K562 (cell line): ENCODE measurements around the gene APBB2. TPM values are rescaled to one million over a fixed set of nuclear protein-coding genes. Genes with fewer than 3 reads are reported as not detected.

Experiments used
- ATAC-seq: fragments of 200-7000 bp; cut with Tn5 transposase; 3 replicates; pipeline ENCODE4 v1.9.1; 2020; ENCODE audit warnings: moderate library complexity
- BruUV-seq: library from RNA; stranded (reverse); fragments of 400-500 nt; replicated peaks from 2 replicates; lab custom pipeline; 2021; lab: Mats Ljungman, UMichigan
- CTCF ChIA-PET: fragments of 300-600 bp; formaldehyde crosslinking; extraction: SDS; loops from one replicate; lab custom pipeline; 2021; ENCODE audit warnings: low intra/inter-chr PET ratio; lab: Yijun Ruan, JAX
- POLR2A ChIA-PET: fragments of 300-600, 350-650 bp; sonication (Branson Sonifier 250); formaldehyde crosslinking; extraction: SDS; loops from one replicate; lab custom pipeline; 2021; ENCODE audit warnings: antibody characterized with exemption, inconsistent platforms; lab: Yijun Ruan, JAX
- DNase-seq, 4 experiments: peaks; one replicate each; pipeline versions ENCODE4 v3.0.0 to v3.0.0-alpha.2; 2011 to 2018; ENCODE audit warnings: low spot score in 3 of 4, mixed read lengths in 3 of 4; ENCODE audit errors: extremely low read depth in 1 of 4
- FAIRE-seq: peaks from 2 replicates; lab custom pipeline; 2011; peaks lifted over from hg19 to GRCh38; lab: Jason Lieb, UNC
- H2AFZ ChIP-seq: 2 replicates; pipeline ENCODE4 v1.6.0; 2011; ENCODE audit warnings: low read depth, low read length, control low read depth, inconsistent platforms
- H3K27ac ChIP-seq: fragments of 200-600 bp; 3 replicates; pipeline ENCODE4 v1.8.0; 2011; ENCODE audit warnings: low read depth, mild to moderate bottlenecking, control low read depth, inconsistent platforms, low read length, moderate library complexity, mixed read lengths; ENCODE audit errors: extremely low read depth
- H3K27me3 ChIP-seq, 2 experiments: fragments of 300-600 bp in 1 of 2; 2 replicates in 1 of 2; 3 replicates in 1 of 2; pipeline versions ENCODE4 v1.6.0 to v1.8.0; 2011; ENCODE audit warnings: inconsistent platforms in 2 of 2, low read length in 2 of 2, mild to moderate bottlenecking in 1 of 2, mixed read lengths in 1 of 2, moderate library complexity in 1 of 2; ENCODE audit not compliant: control insufficient read depth in 2 of 2, insufficient read depth in 2 of 2
- H3K36me3 ChIP-seq: fragments of 300-600 bp; 3 replicates; pipeline ENCODE4 v1.8.0; 2011; ENCODE audit warnings: mild to moderate bottlenecking, low read length, inconsistent platforms; ENCODE audit not compliant: control insufficient read depth, insufficient read depth
- H3K4me1 ChIP-seq, 2 experiments: fragments of 200-600 bp in 1 of 2; replicated peaks in 1 of 2; 2 replicates in 1 of 2; 3 replicates in 1 of 2; pipeline versions ENCODE4 v1.5.1 to v1.8.0; 2011; ENCODE audit warnings: inconsistent platforms in 2 of 2, low read length in 2 of 2, mild to moderate bottlenecking in 1 of 2, mixed read lengths in 1 of 2, moderate library complexity in 1 of 2; ENCODE audit not compliant: control insufficient read depth in 2 of 2, insufficient read depth in 2 of 2
- H3K4me2 ChIP-seq: 2 replicates; pipeline ENCODE4 v1.6.1; 2011; ENCODE audit warnings: low read length, control low read depth, inconsistent platforms, mixed read lengths; ENCODE audit not compliant: insufficient read depth
- H3K4me3 ChIP-seq: fragments of 200-600 bp; sonication (generic), shearing (Covaris generic); 2 replicates; pipeline ENCODE4 v1.5.1; 2016; ENCODE audit warnings: control low read depth, inconsistent platforms
- H3K79me2 ChIP-seq: fragments of 200-600 bp; 3 replicates; pipeline ENCODE4 v1.8.0; 2011; ENCODE audit warnings: low read length, inconsistent platforms; ENCODE audit not compliant: control insufficient read depth, insufficient read depth
- H3K9ac ChIP-seq, 2 experiments: 2 replicates each; pipeline versions ENCODE4 v1.6.0 to v1.6.1; 2011; ENCODE audit warnings: low read depth in 2 of 2, low read length in 2 of 2, control low read depth in 1 of 2, inconsistent platforms in 1 of 2, mild to moderate bottlenecking in 1 of 2, mixed read lengths in 1 of 2; ENCODE audit not compliant: insufficient read depth in 1 of 2
- H3K9me1 ChIP-seq: one replicate; pipeline ENCODE4 v1.6.0; 2011; ENCODE audit warnings: inconsistent platforms, mild to moderate bottlenecking, low read length, moderate library complexity; ENCODE audit not compliant: control insufficient read depth, insufficient read depth
- H3K9me3 ChIP-seq: replicated peaks from 2 replicates; pipeline ENCODE4 v1.5.1; 2011; ENCODE audit warnings: low read depth, low read length, inconsistent platforms; ENCODE audit not compliant: control insufficient read depth, insufficient read depth
- H4K20me1 ChIP-seq: replicated peaks from 2 replicates; pipeline ENCODE4 v1.6.1; 2011; ENCODE audit warnings: low read length, inconsistent platforms, mixed read lengths; ENCODE audit not compliant: control insufficient read depth, insufficient read depth
- CHCHD3 ChIP-seq: fragments of 250-450 bp; sonication (Bioruptor Pico); IDR thresholded peaks from 2 replicates; pipeline ENCODE4 v2.1.2; 2022; ENCODE audit warnings: mild to moderate bottlenecking
- EP300 ChIP-seq: IDR thresholded peaks from 2 replicates; pipeline ENCODE4 v1.6.1; 2012; ENCODE audit warnings: low read length, improper control_type of control experiment
- KLF16 ChIP-seq: IDR thresholded peaks from 2 replicates; pipeline ENCODE4 v1.6.1; 2016; ENCODE audit warnings: antibody characterized with exemption
- LCOR ChIP-seq: sonication (generic); formaldehyde crosslinking; IDR thresholded peaks from 2 replicates; pipeline ENCODE4 v1.8.0; 2022; ENCODE audit warnings: mild to moderate bottlenecking, missing genetic modification reagents
- MTA3 ChIP-seq: fragments of 450-650 bp; formaldehyde crosslinking; IDR thresholded peaks from 2 replicates; pipeline ENCODE4 v1.6.1; 2017; ENCODE audit warnings: mild to moderate bottlenecking, borderline replicate concordance
- NFXL1 ChIP-seq: fragments of 450-650 bp; formaldehyde crosslinking; IDR thresholded peaks from 2 replicates; pipeline ENCODE4 v1.4.0; 2021; ENCODE audit warnings: mild to moderate bottlenecking
- NUFIP1 ChIP-seq: fragments of 450-650 bp; IDR thresholded peaks from 2 replicates; pipeline ENCODE4 v1.6.1; 2018; ENCODE audit not compliant: partially characterized antibody
- RBM25 ChIP-seq: fragments of 200-400 bp; formaldehyde crosslinking; IDR thresholded peaks from 2 replicates; pipeline ENCODE4 v1.6.1; 2018; ENCODE audit warnings: low read length, low read depth, moderate library complexity; ENCODE audit not compliant: severe bottlenecking
- SMARCA5 ChIP-seq: fragments of 450-650 bp; IDR thresholded peaks from 2 replicates; pipeline ENCODE4 v1.6.1; 2016
- ZBTB8A ChIP-seq: fragments of 450-650 bp; IDR thresholded peaks from 2 replicates; pipeline ENCODE4 v1.6.1; 2018; ENCODE audit warnings: mild to moderate bottlenecking, moderate library complexity; ENCODE audit not compliant: partially characterized antibody
- ZNF134 ChIP-seq: fragments of 250-450 bp; sonication (Bioruptor Pico); conservative IDR thresholded peaks from 2 replicates; pipeline ENCODE4 v1.4.0; 2020
- ZNF140 ChIP-seq: fragments of 250-450 bp; sonication (Bioruptor Pico); IDR thresholded peaks from 2 replicates; pipeline ENCODE4 v1.8.0; 2021; ENCODE audit warnings: moderate library complexity, mild to moderate bottlenecking, inconsistent platforms
- ZNF253 ChIP-seq: fragments of 250-450 bp; sonication (Bioruptor Pico); conservative IDR thresholded peaks from 2 replicates; pipeline ENCODE4 v1.6.1; 2021; ENCODE audit warnings: mild to moderate bottlenecking
- WGBS: fragments of 100-300 bp; shearing (Covaris generic); methylation state at CpG from one replicate; pipeline ENCODE4 v1.1.6; 2016; ENCODE audit warnings: low coverage, mixed read lengths; ENCODE audit not compliant: insufficient coverage; ENCODE audit errors: missing lambda C conversion rate; 5-methylcytosine and 5-hydroxymethylcytosine counted together
- in situ Hi-C: fragments of 300-500 bp; cut with MboI; formaldehyde crosslinking; loops from 4 replicates; pipeline ENCODE4 v1.15.0; 2018; ENCODE audit warnings: inconsistent platforms, mixed read lengths
- intact Hi-C: fragments of 100-400 bp; cut with micrococcal nuclease; formaldehyde crosslinking; loops from 2 replicates; pipeline ENCODE4 v1.14.2; 2022
- polyA plus RNA-seq, 8 experiments: library from polyadenylated mRNA; depleted of rRNA in 4 of 8; stranded (reverse) in 5 of 8; unstranded in 3 of 8; fragments of >200 nt; fragmentation: Nextera tagmentation in 2 of 8; fragmentation: Illumina TruSeq in 1 of 8; extraction: Ambion mirVana in 2 of 8; extraction: Trizol in 1 of 8; gene quantifications; 2 replicates each; pipeline versions ENCODE4 v1.2.1 to v1.2.3, GENCODE V29; 2011 to 2014; ENCODE audit warnings: inconsistent platforms in 1 of 8, missing spikeins in 1 of 8
- total RNA-seq, 7 experiments: library from RNA; depleted of rRNA in 6 of 7; stranded (reverse); fragments of >200 nt in 6 of 7; fragmentation: Illumina TruSeq in 2 of 7; extraction: Trizol in 2 of 7; gene quantifications; 2 replicates each; pipeline versions ENCODE4 v1.2.1 to v1.2.3, GENCODE V29; 2011 to 2021; ENCODE audit warnings: low replicate concordance in 1 of 7
- TF ChIP-seq, protein P1 (sequence below): fragments of 450-650 bp; IDR thresholded peaks from 2 replicates; pipeline ENCODE4 v1.6.1; 2018; ENCODE audit not compliant: partially characterized antibody
- TF ChIP-seq, protein P2 (sequence below): fragments of 250-450 bp; sonication (Bioruptor Pico); IDR thresholded peaks from 2 replicates; pipeline ENCODE4 v1.8.0; 2022; ENCODE audit warnings: inconsistent platforms
- TF ChIP-seq, protein P3 (sequence below), 2 experiments: fragments of 200-800 bp in 1 of 2; sonication (Bioruptor generic) in 1 of 2; sonication (generic) in 1 of 2; formaldehyde crosslinking in 1 of 2; IDR thresholded peaks in 1 of 2; conservative IDR thresholded peaks in 1 of 2; 2 replicates each; pipeline versions ENCODE4 v1.5.0 to v1.6.1; 2016 to 2020; ENCODE audit warnings: missing compliant biosample characterization in 1 of 2, missing genetic modification characterization in 1 of 2, missing genetic modification reagents in 1 of 2
- TF ChIP-seq, protein P4 (sequence below): fragments of 250-450 bp; sonication (Bioruptor Pico); IDR thresholded peaks from 2 replicates; pipeline ENCODE4 v1.4.0; 2020

APBB2 gene
- total and polyA plus RNA-seq, 9 of the 15 experiments (the other 6 are each of a cell fraction or from before 2014, with no cell fraction given) = 0.08 to 2.1 (median 1.4) TPM

DNA sequence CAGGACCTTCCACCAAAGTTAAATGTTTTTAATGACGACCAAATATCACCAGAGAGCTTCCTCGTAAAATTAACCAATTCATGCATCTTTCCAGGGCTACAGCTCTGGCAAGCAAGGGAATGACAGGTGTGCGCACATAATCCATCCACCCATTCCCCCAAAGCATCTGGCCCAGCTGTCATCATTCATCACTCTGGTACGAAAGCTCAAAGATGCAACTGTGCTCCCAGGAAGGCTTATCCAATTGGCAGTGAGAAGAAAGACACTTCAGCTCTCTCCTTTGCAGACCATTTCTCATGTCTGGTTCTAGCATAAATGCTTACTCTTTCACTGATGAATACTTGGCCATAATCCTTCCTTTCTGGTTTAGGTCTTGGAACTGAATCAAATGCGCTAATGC, 325.4 kb downstream of the APBB2 start:
- BruUV-seq = no TSS peak
- TF ChIP-seq SMARCA5 (no peak), ZNF140 (CRISPR knock-in tag) (no peak), LCOR (no peak), MTA3 (no peak), CHCHD3 (CRISPR knock-in tag) (no peak), NUFIP1 (no peak), ZBTB8A (no peak), EP300 (no peak), KLF16 (no peak), ZNF253 (CRISPR knock-in tag) (no peak), ZNF134 (CRISPR knock-in tag) (no peak), NFXL1 (no peak), RBM25 (no peak)
- TF ChIP-seq, protein P1, sequence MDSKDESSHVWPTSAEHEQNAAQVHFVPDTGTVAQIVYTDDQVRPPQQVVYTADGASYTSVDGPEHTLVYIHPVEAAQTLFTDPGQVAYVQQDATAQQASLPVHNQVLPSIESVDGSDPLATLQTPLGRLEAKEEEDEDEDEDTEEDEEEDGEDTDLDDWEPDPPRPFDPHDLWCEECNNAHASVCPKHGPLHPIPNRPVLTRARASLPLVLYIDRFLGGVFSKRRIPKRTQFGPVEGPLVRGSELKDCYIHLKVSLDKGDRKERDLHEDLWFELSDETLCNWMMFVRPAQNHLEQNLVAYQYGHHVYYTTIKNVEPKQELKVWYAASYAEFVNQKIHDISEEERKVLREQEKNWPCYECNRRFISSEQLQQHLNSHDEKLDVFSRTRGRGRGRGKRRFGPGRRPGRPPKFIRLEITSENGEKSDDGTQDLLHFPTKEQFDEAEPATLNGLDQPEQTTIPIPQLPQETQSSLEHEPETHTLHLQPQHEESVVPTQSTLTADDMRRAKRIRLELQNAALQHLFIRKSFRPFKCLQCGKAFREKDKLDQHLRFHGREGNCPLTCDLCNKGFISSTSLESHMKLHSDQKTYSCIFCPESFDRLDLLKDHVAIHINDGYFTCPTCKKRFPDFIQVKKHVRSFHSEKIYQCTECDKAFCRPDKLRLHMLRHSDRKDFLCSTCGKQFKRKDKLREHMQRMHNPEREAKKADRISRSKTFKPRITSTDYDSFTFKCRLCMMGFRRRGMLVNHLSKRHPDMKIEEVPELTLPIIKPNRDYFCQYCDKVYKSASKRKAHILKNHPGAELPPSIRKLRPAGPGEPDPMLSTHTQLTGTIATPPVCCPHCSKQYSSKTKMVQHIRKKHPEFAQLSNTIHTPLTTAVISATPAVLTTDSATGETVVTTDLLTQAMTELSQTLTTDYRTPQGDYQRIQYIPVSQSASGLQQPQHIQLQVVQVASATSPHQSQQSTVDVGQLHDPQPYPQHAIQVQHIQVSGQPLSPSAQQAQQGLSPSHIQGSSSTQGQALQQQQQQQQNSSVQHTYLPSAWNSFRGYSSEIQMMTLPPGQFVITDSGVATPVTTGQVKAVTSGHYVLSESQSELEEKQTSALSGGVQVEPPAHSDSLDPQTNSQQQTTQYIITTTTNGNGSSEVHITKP = no peak
- TF ChIP-seq, protein P2, sequence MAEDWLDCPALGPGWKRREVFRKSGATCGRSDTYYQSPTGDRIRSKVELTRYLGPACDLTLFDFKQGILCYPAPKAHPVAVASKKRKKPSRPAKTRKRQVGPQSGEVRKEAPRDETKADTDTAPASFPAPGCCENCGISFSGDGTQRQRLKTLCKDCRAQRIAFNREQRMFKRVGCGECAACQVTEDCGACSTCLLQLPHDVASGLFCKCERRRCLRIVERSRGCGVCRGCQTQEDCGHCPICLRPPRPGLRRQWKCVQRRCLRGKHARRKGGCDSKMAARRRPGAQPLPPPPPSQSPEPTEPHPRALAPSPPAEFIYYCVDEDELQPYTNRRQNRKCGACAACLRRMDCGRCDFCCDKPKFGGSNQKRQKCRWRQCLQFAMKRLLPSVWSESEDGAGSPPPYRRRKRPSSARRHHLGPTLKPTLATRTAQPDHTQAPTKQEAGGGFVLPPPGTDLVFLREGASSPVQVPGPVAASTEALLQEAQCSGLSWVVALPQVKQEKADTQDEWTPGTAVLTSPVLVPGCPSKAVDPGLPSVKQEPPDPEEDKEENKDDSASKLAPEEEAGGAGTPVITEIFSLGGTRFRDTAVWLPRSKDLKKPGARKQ = no peak
- TF ChIP-seq, protein P3, sequence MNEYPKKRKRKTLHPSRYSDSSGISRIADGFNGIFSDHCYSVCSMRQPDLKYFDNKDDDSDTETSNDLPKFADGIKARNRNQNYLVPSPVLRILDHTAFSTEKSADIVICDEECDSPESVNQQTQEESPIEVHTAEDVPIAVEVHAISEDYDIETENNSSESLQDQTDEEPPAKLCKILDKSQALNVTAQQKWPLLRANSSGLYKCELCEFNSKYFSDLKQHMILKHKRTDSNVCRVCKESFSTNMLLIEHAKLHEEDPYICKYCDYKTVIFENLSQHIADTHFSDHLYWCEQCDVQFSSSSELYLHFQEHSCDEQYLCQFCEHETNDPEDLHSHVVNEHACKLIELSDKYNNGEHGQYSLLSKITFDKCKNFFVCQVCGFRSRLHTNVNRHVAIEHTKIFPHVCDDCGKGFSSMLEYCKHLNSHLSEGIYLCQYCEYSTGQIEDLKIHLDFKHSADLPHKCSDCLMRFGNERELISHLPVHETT (CRISPR knock-in tag; conservative IDR thresholded peaks at IDR 0.05 in 1 of 2, IDR thresholded peaks at IDR 0.05 in 1 of 2) = no peak
- TF ChIP-seq, protein P4, sequence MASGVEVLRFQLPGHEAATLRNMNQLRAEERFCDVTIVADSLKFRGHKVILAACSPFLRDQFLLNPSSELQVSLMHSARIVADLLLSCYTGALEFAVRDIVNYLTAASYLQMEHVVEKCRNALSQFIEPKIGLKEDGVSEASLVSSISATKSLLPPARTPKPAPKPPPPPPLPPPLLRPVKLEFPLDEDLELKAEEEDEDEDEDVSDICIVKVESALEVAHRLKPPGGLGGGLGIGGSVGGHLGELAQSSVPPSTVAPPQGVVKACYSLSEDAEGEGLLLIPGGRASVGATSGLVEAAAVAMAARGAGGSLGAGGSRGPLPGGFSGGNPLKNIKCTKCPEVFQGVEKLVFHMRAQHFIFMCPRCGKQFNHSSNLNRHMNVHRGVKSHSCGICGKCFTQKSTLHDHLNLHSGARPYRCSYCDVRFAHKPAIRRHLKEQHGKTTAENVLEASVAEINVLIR (CRISPR knock-in tag) = no peak
- TF ChIP-seq, all 486 proteins: peak for 0
- peaks cover 28 to 43% of the 10 kb centered on the region in 2 experiments; a peak in 4 of 5 replicates for H3K27me3 ChIP-seq
- no peaks in the 10 kb centered on the region for H3K9me1 ChIP-seq
- no peak for ATAC-seq
- POLR2A ChIA-PET = no interaction called here
- H3K9me3 ChIP-seq = no peaks in the 10 kb centered on the region
- no peak overlapping the region for H3K4me3 ChIP-seq
- no peaks in the 10 kb centered on the region for H3K4me1 ChIP-seq
- CTCF ChIA-PET = no interaction called here
- 0% methylated on average over 5 of the region's 5 CpGs for WGBS
- no peak overlapping the region for H2AFZ ChIP-seq
- no peak overlapping the region for H3K4me2 ChIP-seq
- intact Hi-C loops (no loop called here), in situ Hi-C loops (no loop called here)
- DNase-seq = no peak
- FAIRE-seq = no peak
- H3K9ac ChIP-seq = no peak overlapping the region
- H3K79me2 ChIP-seq = no peaks in the 10 kb centered on the region
- H4K20me1 ChIP-seq = no peaks in the 10 kb centered on the region
- no peaks in the 10 kb centered on the region for H3K36me3 ChIP-seq
- no peak overlapping the region for H3K27ac ChIP-seq
